Effector memory CD4-positive, alpha-beta T cell (primary cell): ENCODE data around the gene C16orf90.
A peak's percentile ranks its signal among the peaks of the same experiment; 100 is the strongest.
"Not testable (repeated sequence)": the region's sequence is repeated elsewhere in the genome, so short reads cannot be mapped to it uniquely, and the experiment has no call there.

Source experiments
- DNase-seq, 3 donors: peaks; one replicate each; pipeline ENCODE4 v3.0.0-alpha.2; 2020
- H3K27ac ChIP-seq: 2 replicates; pipeline ENCODE4 v1.7.0; 2013; ENCODE audit warnings: mild to moderate bottlenecking, low read length, moderate library complexity; ENCODE audit not compliant: insufficient read depth, poor library complexity, severe bottlenecking
- H3K27me3 ChIP-seq: replicated peaks from 2 replicates; pipeline ENCODE4 v1.7.0; 2013; ENCODE audit warnings: mild to moderate bottlenecking, low read length; ENCODE audit not compliant: insufficient read depth, control insufficient read depth, poor library complexity, severe bottlenecking
- H3K36me3 ChIP-seq: 2 replicates; pipeline ENCODE4 v1.7.0; 2013; ENCODE audit warnings: mild to moderate bottlenecking, low read length, moderate library complexity; ENCODE audit not compliant: control insufficient read depth, insufficient read depth
- H3K4me1 ChIP-seq: 2 replicates; pipeline ENCODE4 v1.7.0; 2013; ENCODE audit warnings: low read length, mild to moderate bottlenecking; ENCODE audit not compliant: control insufficient read depth, insufficient read depth, poor library complexity, severe bottlenecking
- H3K4me3 ChIP-seq: 2 replicates; pipeline ENCODE4 v1.7.0; 2013; ENCODE audit warnings: low read length, low read depth, mild to moderate bottlenecking; ENCODE audit not compliant: insufficient read depth, poor library complexity, severe bottlenecking
- H3K9me3 ChIP-seq: 2 replicates; pipeline ENCODE4 v1.7.0; 2013; ENCODE audit warnings: mild to moderate bottlenecking, low read length, moderate library complexity; ENCODE audit not compliant: control insufficient read depth

Gene C16orf90

DNA sequence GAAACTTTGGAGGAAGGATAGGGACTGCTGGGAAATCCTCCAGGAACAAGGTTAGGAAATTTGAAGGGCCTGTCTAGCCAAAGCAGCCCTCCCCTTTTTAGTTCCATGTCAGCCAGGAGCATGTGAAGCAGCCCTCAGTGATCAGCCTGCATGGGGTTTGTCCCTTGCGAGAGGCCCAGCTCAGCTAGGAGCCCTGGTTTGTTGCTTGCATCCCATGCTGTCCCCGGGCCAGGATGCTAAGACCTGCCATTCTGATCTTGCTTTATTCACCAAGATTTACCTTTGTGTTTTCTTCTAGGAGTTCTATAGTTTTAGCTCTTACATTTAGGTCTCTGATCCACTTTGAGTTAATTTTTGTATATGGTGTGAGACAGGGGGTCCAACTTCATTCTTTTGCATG, 33.1 kb upstream of the C16orf90 start:
- H3K4me3 ChIP-seq: no peak overlapping the region
- no peaks in the 10 kb centered on the region for H3K9me3 ChIP-seq
- no peak overlapping the region for H3K27ac ChIP-seq
- peaks cover 33% of the 10 kb centered on the region for H3K36me3 ChIP-seq
- no peaks in the 10 kb centered on the region for H3K4me1 ChIP-seq
- H3K27me3 ChIP-seq: no peaks in the 10 kb centered on the region
- DNase-seq: no peak

DNA sequence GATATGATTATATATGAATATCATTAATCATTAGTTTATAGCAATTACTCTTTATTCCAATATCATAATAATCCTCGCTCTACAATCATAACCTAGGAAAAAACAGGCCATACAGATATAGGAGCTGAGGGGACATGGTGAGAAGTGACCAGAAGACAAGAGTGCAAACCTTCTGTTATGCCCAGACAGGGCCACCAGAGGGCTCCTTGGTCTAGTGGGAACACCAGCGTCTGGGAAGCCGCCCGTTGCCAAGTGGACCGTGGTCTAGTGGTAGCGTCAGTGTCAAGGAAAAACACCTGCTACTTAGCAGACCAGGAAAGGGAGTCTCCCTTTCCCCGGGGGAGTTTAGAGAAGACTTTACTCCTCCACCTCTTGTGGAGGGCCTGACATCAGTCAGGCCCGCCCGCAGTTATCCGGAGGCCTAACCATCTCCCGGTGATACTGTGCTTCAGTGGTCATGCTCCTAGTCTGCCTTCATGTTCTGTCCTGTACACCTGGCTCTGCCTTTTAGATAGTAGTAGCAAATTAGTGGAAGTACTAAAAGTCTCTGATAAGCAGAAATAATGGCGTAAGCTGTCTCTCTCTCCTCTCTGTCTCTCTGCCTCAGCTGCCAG, 32.0 kb upstream of the C16orf90 start:
- peak in 1 of 3 donors; percentile 20 for DNase-seq

DNA sequence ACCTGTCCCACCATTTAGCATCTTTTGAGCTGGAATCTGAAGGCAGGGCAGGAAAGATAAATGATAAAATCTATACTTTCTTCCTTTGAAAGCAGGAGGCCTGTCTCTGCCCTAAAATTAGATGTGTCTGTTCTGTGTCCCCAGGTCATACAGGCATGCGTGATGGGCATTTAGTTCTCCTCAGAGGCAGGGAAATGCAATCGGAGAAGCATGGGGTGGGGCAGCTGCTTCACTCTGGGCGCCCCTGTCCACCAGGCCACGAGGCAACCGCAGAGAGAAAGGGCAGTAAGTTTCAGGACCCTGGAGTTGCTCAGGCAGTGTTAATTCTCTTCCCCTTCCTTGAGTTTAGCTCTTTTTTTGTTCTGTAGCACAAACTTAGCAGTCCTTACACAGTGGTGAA, 30.7 kb upstream of the C16orf90 start:
- no peaks in the 10 kb centered on the region for H3K4me1 ChIP-seq
- H3K4me3 ChIP-seq: no peak overlapping the region
- no peak for DNase-seq
- no peak overlapping the region for H3K27ac ChIP-seq
- H3K36me3 ChIP-seq: peaks cover 27% of the 10 kb centered on the region
- H3K27me3 ChIP-seq: no peaks in the 10 kb centered on the region
- H3K9me3 ChIP-seq: no peaks in the 10 kb centered on the region

More for the DNA sequence above, 32.0 kb upstream of the C16orf90 start:
- not testable (repeated sequence) for H3K27me3 ChIP-seq, H3K9me3 ChIP-seq, H3K4me1 ChIP-seq, H3K27ac ChIP-seq, H3K4me3 ChIP-seq
- peaks cover 28% of the 10 kb centered on the region for H3K36me3 ChIP-seq

DNA sequence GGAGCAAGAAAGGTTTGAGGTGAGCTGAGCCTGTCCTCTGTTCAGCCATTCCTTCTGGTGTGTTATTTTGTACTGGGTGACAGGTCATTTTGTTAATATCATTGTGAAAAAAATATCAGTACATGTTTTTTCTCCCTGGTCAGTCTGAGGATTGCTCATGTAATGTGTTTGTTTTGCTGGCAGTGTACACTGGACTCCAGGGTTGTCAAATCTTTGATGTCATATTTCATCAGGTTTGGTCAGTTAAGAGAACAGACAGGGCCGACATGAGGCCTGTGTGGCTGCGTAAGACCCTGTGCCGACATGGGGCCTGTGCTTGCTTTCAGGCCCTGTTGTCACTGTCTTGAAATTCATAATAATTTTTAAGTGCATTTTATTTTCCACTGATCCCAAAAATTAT, 28.0 kb upstream of the C16orf90 start:
- no peak overlapping the region for H3K4me3 ChIP-seq
- H3K4me1 ChIP-seq: no peaks in the 10 kb centered on the region
- peaks cover 24% of the 10 kb centered on the region for H3K36me3 ChIP-seq
- no peak overlapping the region for H3K27ac ChIP-seq
- DNase-seq: no peak
- no peaks in the 10 kb centered on the region for H3K27me3 ChIP-seq
- no peaks in the 10 kb centered on the region for H3K9me3 ChIP-seq

DNA sequence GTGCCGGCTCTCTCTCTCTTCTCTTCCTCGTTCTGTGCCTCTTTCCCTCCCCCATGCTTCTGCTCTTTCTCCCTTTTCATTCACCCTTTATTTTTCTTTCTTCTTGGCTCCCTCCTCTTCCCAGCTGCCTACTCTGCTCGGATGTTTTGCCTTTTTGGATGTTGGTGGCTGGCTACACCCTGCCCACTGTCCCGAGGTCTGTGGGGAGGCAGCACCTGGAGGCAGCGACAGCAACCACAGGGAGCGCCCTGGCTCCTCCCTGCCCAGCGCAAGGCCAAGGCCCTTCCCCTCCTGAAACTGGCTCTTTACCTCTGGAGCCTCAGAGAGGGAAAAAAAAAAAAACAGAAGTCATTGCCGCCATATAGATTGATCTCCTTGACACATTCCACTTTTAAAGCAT, 25.6 kb upstream of the C16orf90 start:
- no peaks in the 10 kb centered on the region for H3K4me1 ChIP-seq
- H3K27me3 ChIP-seq: no peaks in the 10 kb centered on the region
- H3K27ac ChIP-seq: no peak overlapping the region
- H3K36me3 ChIP-seq: peaks cover 32% of the 10 kb centered on the region
- DNase-seq: no peak
- no peaks in the 10 kb centered on the region for H3K9me3 ChIP-seq
- H3K4me3 ChIP-seq: no peak overlapping the region

DNA sequence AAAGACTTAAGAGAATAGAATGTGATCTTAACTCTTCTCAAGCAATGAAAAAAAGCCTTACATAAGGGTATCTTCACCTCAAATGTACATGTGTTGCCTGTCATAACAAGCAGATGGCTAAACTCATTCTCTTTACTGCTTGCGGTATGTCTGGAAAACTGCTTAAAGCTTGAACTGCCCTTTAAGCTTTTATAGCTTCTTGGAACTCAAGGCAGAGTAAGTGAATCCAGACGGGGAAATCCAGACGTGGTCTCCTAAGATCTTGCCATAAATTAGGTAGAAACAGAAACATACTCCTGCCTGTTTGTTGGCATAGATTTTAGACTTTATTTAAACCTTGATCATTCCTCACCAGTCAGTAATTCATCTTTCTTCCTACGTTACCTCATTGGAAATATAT, 25.1 kb upstream of the C16orf90 start:
- Histone ChIP-seq H3K4me1 (no peaks in the 10 kb centered on the region), H3K4me3 (no peak overlapping the region), H3K27ac (no peak overlapping the region), H3K27me3 (no peaks in the 10 kb centered on the region), H3K36me3 (peaks cover 33% of the 10 kb centered on the region), H3K9me3 (no peaks in the 10 kb centered on the region)
- no peak for DNase-seq

DNA sequence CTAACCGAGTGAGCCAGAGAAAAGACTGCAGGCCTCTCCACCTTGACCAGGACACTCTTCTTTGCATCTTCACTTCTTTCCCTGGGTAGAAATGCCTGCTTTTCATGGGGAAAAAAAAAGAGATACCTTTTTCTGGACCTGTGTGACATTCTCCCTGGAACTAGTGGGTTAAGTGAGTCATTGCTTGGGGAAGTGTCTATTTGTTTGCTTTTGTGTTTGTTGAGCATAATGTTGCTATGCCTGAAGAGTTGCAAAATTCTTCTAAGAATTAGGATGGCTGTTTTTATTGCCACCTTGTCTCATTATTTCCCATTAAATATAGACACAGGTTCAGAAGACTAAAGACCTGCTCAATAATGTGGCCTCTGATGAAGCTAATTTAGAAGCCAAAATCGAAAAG, 24.3 kb upstream of the C16orf90 start:
- Histone ChIP-seq H3K4me1 (no peaks in the 10 kb centered on the region), H3K4me3 (no peak overlapping the region), H3K36me3 (peaks cover 40% of the 10 kb centered on the region), H3K9me3 (no peaks in the 10 kb centered on the region), H3K27me3 (no peaks in the 10 kb centered on the region), H3K27ac (no peak overlapping the region)
- no peak for DNase-seq

DNA sequence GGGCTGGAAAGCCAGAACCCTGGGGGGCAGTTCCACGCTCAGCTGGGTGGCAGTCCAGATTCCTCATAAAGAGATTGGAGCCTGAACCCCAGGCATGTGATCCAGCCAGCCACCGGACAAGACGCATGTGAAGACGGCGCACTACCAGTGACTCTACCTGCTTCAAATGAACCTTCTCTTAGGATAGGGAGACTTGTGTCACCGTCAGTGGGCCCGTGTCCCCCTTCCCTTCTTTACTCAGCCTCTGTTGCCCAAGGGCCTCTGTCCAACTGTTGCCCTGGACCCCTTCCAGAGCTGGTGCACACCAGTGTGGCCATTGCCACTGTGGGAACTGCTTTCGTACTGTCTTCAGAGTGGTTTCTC, 23.7 kb upstream of the C16orf90 start:
- no peak overlapping the region for H3K27ac ChIP-seq
- H3K4me1 ChIP-seq: no peaks in the 10 kb centered on the region
- H3K9me3 ChIP-seq: no peaks in the 10 kb centered on the region
- H3K4me3 ChIP-seq: no peak overlapping the region
- no peak for DNase-seq
- H3K27me3 ChIP-seq: no peaks in the 10 kb centered on the region
- H3K36me3 ChIP-seq: peaks cover 45% of the 10 kb centered on the region

DNA sequence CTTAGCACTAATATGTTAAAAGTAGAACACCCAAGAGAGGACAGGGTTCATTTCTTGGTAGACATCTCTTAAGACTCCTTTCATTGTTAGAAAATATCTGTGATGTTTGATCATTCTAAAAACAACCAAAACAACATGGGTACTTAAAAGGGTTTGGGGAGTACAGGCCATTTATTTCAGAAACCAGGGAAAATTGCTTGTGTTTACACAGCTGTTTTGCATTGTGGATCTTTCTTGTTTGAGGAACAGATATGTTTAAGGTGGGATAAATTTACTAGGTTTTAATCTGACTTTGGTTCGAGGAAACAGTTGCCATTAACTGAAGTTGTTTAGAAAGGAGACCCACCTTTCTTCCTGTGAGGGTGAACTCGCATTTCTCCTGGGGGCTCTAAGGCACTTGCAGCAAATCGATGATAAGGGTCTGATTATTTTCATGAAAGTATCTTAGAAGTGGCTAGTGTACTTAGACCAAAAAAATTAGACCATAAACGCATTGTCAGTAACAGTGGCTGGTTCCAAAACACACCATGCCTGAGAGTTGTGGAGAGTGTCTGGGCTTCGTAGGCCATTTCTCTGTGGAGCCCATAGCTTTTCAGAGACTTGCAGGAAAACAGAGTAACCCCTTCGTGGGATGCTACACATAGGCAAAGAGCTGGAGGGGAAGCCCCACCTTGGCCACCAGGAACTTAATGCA, 23.1 kb upstream of the C16orf90 start:
- no peak for DNase-seq
- Histone ChIP-seq H3K27me3 (no peaks in the 10 kb centered on the region), H3K27ac (no peak overlapping the region), H3K36me3 (peaks cover 45% of the 10 kb centered on the region), H3K4me3 (no peak overlapping the region), H3K9me3 (no peaks in the 10 kb centered on the region), H3K4me1 (no peaks in the 10 kb centered on the region)

DNA sequence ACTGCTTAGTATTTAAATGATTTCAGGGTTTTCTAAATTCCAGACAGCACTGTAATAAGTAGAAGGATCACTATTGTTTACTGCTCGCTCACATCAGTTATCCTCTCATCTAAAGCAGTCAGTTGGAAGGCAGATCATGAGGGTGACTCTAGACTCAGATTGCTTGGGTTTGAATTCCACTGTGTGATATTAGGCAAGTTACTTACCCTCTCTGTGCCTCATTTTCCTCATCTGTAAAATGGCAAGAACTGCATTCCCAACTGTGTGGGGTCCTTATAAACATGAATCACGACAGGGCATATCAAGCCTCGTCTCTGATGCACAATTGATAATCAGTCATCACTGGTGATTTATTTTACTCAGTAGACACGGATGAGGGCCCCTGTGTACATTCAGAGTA, 20.6 kb upstream of the C16orf90 start:
- H3K4me1 ChIP-seq: peaks cover 8% of the 10 kb centered on the region
- H3K36me3 ChIP-seq: peaks cover 45% of the 10 kb centered on the region
- DNase-seq: no peak
- H3K9me3 ChIP-seq: no peaks in the 10 kb centered on the region
- no peak overlapping the region for H3K4me3 ChIP-seq
- no peak overlapping the region for H3K27ac ChIP-seq
- no peaks in the 10 kb centered on the region for H3K27me3 ChIP-seq
